Measurements from ENCODE around the gene AGR3. TPM values are rescaled to one million over a fixed set of nuclear protein-coding genes. Genes with fewer than 3 reads are reported as not detected.

AGR3 gene
- total RNA-seq, 1 experiment from 2014 or later: 1.2 TPM

DNA sequence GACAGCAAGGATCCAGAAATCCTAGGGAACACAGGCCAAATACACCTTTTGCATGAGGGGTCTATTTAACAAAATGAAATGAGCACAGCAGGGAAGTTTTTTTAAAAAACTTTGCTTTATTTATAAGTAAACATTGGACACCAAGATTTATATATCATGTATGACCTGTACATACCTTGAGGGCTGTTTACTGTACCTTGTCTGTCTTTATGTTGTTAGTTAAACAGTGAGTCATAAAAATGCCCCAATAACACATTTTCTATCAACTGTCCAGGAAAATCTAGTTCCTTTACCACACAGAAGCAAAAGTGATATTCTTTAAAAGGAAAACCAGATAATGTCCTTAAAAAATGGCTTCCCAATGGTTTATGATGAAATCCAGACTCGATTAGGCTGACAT, 45.1 kb upstream of the AGR3 start:
- Mint-ChIP-seq H3K9me3 (ENCODE audit: unreplicated experiment) (peaks cover 9% of the 10 kb centered on the region), H3K27me3 (ENCODE audit: insufficient read depth, unreplicated experiment) (no peaks in the 10 kb centered on the region), H3K4me1 (ENCODE audit: low read depth, unreplicated experiment) (peaks cover 24% of the 10 kb centered on the region), H3K4me3 (ENCODE audit: unreplicated experiment) (no peak overlapping the region), H3K27ac (ENCODE audit: unreplicated experiment) (no peak overlapping the region), H3K36me3 (ENCODE audit: insufficient read depth, unreplicated experiment) (no peaks in the 10 kb centered on the region)
- Histone ChIP-seq H3K4me1 (peaks cover 21% of the 10 kb centered on the region), H3K4me3 (ENCODE audit: low read depth, low read length) (no peak overlapping the region), H3K27me3 (replicated peaks; ENCODE audit: control insufficient read depth, insufficient read depth, low read length) (no peaks in the 10 kb centered on the region), H3K9me3 (0 out of 2 replicates have a peak, but pooled peaks cover 8% of the 10 kb centered on the region), H3K36me3 (ENCODE audit: control insufficient read depth, insufficient read depth, low read length) (peaks cover 2% of the 10 kb centered on the region; the same call in 1 of the 2 replicates)
- no TSS peak for BruUV-seq (replicated peaks)
- no peak for DNase-seq
- ChIA-PET CTCF (no interaction called here), POLR2A (no interaction called here)
- intact Hi-C loops (cut with micrococcal nuclease; ENCODE audit: unreplicated experiment): no loop called here
- TF ChIP-seq, protein P1, sequence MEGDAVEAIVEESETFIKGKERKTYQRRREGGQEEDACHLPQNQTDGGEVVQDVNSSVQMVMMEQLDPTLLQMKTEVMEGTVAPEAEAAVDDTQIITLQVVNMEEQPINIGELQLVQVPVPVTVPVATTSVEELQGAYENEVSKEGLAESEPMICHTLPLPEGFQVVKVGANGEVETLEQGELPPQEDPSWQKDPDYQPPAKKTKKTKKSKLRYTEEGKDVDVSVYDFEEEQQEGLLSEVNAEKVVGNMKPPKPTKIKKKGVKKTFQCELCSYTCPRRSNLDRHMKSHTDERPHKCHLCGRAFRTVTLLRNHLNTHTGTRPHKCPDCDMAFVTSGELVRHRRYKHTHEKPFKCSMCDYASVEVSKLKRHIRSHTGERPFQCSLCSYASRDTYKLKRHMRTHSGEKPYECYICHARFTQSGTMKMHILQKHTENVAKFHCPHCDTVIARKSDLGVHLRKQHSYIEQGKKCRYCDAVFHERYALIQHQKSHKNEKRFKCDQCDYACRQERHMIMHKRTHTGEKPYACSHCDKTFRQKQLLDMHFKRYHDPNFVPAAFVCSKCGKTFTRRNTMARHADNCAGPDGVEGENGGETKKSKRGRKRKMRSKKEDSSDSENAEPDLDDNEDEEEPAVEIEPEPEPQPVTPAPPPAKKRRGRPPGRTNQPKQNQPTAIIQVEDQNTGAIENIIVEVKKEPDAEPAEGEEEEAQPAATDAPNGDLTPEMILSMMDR (IDR thresholded peaks at IDR 0.05; ENCODE audit: insufficient read depth in 1 of 2, low read depth in 1 of 2, low read length in 1 of 2, severe bottlenecking in 1 of 2, unreplicated experiment in 1 of 2): no peak

DNA sequence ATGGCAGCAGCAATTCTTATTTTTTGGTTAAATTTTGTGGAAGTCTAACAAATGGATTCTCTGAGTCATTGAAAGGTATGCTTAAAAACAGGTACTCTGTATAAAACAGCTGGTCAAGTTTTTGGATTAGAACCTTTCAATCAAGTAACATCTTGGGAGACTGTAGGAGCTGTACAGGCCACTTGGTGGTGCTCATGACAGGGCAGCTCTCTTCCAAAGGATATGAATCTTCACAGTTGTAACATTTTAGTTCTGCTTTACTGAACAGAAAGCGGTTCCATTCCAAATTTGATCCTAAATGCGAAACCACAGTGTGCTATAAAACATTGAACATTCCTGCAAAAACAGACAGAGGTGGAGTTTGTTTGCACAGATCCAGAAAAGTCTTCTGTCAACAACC, 44.5 kb upstream of the AGR3 start:
- Mint-ChIP-seq H3K36me3 (ENCODE audit: insufficient read depth, unreplicated experiment) (peaks cover 5% of the 10 kb centered on the region), H3K4me1 (ENCODE audit: low read depth, unreplicated experiment) (peaks cover 27% of the 10 kb centered on the region), H3K27me3 (ENCODE audit: insufficient read depth, unreplicated experiment) (no peaks in the 10 kb centered on the region), H3K4me3 (ENCODE audit: unreplicated experiment) (no peak overlapping the region), H3K27ac (ENCODE audit: unreplicated experiment) (no peak overlapping the region), H3K9me3 (ENCODE audit: unreplicated experiment) (peaks cover 9% of the 10 kb centered on the region)
- Histone ChIP-seq H3K4me1 (peaks cover 27% of the 10 kb centered on the region), H3K36me3 (ENCODE audit: control insufficient read depth, insufficient read depth, low read length) (peaks cover 2% of the 10 kb centered on the region; the same call in 1 of the 2 replicates), H3K27me3 (replicated peaks; ENCODE audit: control insufficient read depth, insufficient read depth, low read length) (no peaks in the 10 kb centered on the region), H3K9me3 (0 out of 2 replicates have a peak, but pooled peaks cover 8% of the 10 kb centered on the region), H3K4me3 (ENCODE audit: low read depth, low read length) (no peak overlapping the region)
- intact Hi-C loops (cut with micrococcal nuclease; ENCODE audit: unreplicated experiment): no loop called here
- TF ChIP-seq, protein P1 (IDR thresholded peaks at IDR 0.05; ENCODE audit: insufficient read depth in 1 of 2, low read depth in 1 of 2, low read length in 1 of 2, severe bottlenecking in 1 of 2, unreplicated experiment in 1 of 2): no peak
- CTCF ChIA-PET: no interaction called here
- BruUV-seq (replicated peaks): no TSS peak
- DNase-seq: no peak
- POLR2A ChIA-PET: no interaction called here

DNA sequence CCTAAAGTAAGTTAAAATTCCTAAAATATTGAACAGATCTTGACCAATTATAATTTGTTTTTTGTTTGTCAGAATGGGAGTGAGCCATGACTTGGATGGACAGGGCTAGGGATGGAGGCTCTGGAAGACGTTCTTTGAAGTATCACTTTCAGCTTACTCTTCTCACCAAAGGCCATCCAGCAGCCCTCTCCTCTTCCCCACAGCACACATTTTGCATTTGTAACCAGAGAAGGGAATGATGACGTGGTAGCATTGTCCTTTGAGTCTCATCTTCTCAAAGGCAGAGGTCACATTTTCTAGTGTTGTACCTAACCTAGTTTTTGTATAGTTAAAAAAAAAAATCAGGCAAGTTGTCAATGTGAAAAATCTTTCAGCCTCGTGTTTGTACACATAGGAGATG, 43.8 kb upstream of the AGR3 start:
- ChIA-PET POLR2A (no interaction called here), CTCF (no interaction called here)
- Mint-ChIP-seq H3K27me3 (ENCODE audit: insufficient read depth, unreplicated experiment) (no peaks in the 10 kb centered on the region), H3K9me3 (ENCODE audit: unreplicated experiment) (peaks cover 9% of the 10 kb centered on the region), H3K36me3 (ENCODE audit: insufficient read depth, unreplicated experiment) (peaks cover 5% of the 10 kb centered on the region), H3K4me3 (ENCODE audit: unreplicated experiment) (no peak overlapping the region), H3K27ac (ENCODE audit: unreplicated experiment) (no peak overlapping the region), H3K4me1 (ENCODE audit: low read depth, unreplicated experiment) (peaks cover 30% of the 10 kb centered on the region)
- Histone ChIP-seq H3K27me3 (replicated peaks; ENCODE audit: control insufficient read depth, insufficient read depth, low read length) (no peaks in the 10 kb centered on the region), H3K36me3 (ENCODE audit: control insufficient read depth, insufficient read depth, low read length) (peaks cover 2% of the 10 kb centered on the region; the same call in 1 of the 2 replicates), H3K4me1 (peaks cover 31% of the 10 kb centered on the region), H3K9me3 (0 out of 2 replicates have a peak, but pooled peaks cover 8% of the 10 kb centered on the region), H3K4me3 (ENCODE audit: low read depth, low read length) (no peak overlapping the region)
- TF ChIP-seq, protein P1 (IDR thresholded peaks at IDR 0.05; ENCODE audit: insufficient read depth in 1 of 2, low read depth in 1 of 2, low read length in 1 of 2, severe bottlenecking in 1 of 2, unreplicated experiment in 1 of 2): no peak
- DNase-seq: no peak
- BruUV-seq (replicated peaks): no TSS peak
- intact Hi-C loops (cut with micrococcal nuclease; ENCODE audit: unreplicated experiment): no loop called here
